Measurements from ENCODE around the gene ATF2. TPM values are rescaled to one million over a fixed set of nuclear protein-coding genes. Genes with fewer than 3 reads are reported as not detected.

Gene ATF2
- total RNA-seq, 1 experiment from 2014 or later = 39.9 TPM

- TF ChIP-seq PRDM15 (CRISPR knock-in tag; IDR thresholded peaks at IDR 0.05) (peak; percentile 80), SMAD3 (CRISPR knock-in tag; IDR thresholded peaks at IDR 0.05; ENCODE audit: borderline replicate concordance) (0 out of 2 replicates have a peak, but pooled peaks have one; percentile 26)
These were observed 769 bp downstream of the ATF2 start (continued) for GRCh38 chr2:175167076-175167791.

- POLR2A ChIA-PET = no interaction called here
- Mint-ChIP-seq H3K4me1 (peaks cover 10% of the 10 kb centered on the region), H3K36me3 (peaks cover 3% of the 10 kb centered on the region; the same call in 1 of the 2 replicates), H3K4me3 (peak overlapping the region; percentile 100), H3K27ac (peak overlapping the region; percentile 38; the same call in 1 of the 2 replicates), H3K9me3 (no peaks in the 10 kb centered on the region; the same call in 1 of the 2 replicates), H3K27me3 (ENCODE audit: low read depth) (no peaks in the 10 kb centered on the region)
- CTCF ChIA-PET = interaction anchor here (0.6 to 1.4 kb wide), 3 partner anchors 11 to 469 kb away, joined by 3 to 7 read pairs (median 3); no protein-coding TSS in a partner anchor
- TF ChIP-seq EMX1 (CRISPR knock-in tag; IDR thresholded peaks at IDR 0.05) = no peak
- no peak for TF ChIP-seq IRF1 (CRISPR knock-in tag; IDR thresholded peaks at IDR 0.05)
- TF ChIP-seq ELF4 (CRISPR knock-in tag; IDR thresholded peaks at IDR 0.05; ENCODE audit: low read depth) = no peak
- no peak for TF ChIP-seq CBFB (CRISPR knock-in tag; IDR thresholded peaks at IDR 0.05; ENCODE audit: low read depth)
- no peak for TF ChIP-seq E2F1 (CRISPR knock-in tag; IDR thresholded peaks at IDR 0.05)
- TF ChIP-seq SMAD3 (CRISPR knock-in tag; IDR thresholded peaks at IDR 0.05; ENCODE audit: borderline replicate concordance) = no peak
- no peak for TF ChIP-seq JUN (CRISPR knock-in tag; IDR thresholded peaks at IDR 0.05)
- TF ChIP-seq USF2 (CRISPR knock-in tag; IDR thresholded peaks at IDR 0.05) = no peak
- ATAC-seq (no peak), DNase-seq (ENCODE audit: low spot score) (no peak)
These were observed 1.7 kb downstream of the ATF2 start for GRCh38 chr2:175166216-175166824.

- Mint-ChIP-seq H3K36me3 (peaks cover 3% of the 10 kb centered on the region; the same call in 1 of the 2 replicates), H3K4me1 (peaks cover 10% of the 10 kb centered on the region), H3K27ac (no peak overlapping the region), H3K4me3 (no peak overlapping the region), H3K9me3 (no peaks in the 10 kb centered on the region; the same call in 1 of the 2 replicates), H3K27me3 (ENCODE audit: low read depth) (no peaks in the 10 kb centered on the region)
- DNase-seq (ENCODE audit: low spot score) (no peak), ATAC-seq (no peak)
- POLR2A ChIA-PET = no interaction called here
- CTCF ChIA-PET = no interaction called here
- TF ChIP-seq HMGA2 (CRISPR knock-in tag; IDR thresholded peaks at IDR 0.05) (0 out of 2 replicates have a peak, but pooled peaks have one; percentile 48), STAT6 (CRISPR knock-in tag; conservative IDR thresholded peaks at IDR 0.05; ENCODE audit: low read depth) (no peak), FOXJ3 (CRISPR knock-in tag; IDR thresholded peaks at IDR 0.05; ENCODE audit: borderline replicate concordance) (no peak)
These were observed 3.8 kb downstream of the ATF2 start for GRCh38 chr2:175164235-175164634.

All from WTC11 (cell line).